B cell (primary cell): ENCODE results near the gene NUDT14. TPM values are rescaled to one million over a fixed set of nuclear protein-coding genes. Genes with fewer than 3 reads are reported as not detected.
A peak's percentile ranks its signal among the peaks of the same experiment; 100 is the strongest.

ENCODE experiments used
- ATAC-seq: fragments of 200-7000 bp; cut with Tn5 transposase; one replicate; pipeline ENCODE4 v1.10.0; 2021; ENCODE audit warnings: low read depth, mild to moderate bottlenecking, moderate number of reproducible peaks, moderate library complexity
- CTCF ChIA-PET: fragments of 350-600 bp; sonication (Branson Sonifier 250); formaldehyde crosslinking; loops from one replicate; lab custom pipeline; 2021; ENCODE audit warnings: antibody characterized with exemption, inconsistent platforms; lab: Charles Lee
- POLR2A ChIA-PET: fragments of 350-600 bp; sonication (Branson Sonifier 250); formaldehyde crosslinking; loops from one replicate; lab custom pipeline; 2021; ENCODE audit warnings: antibody characterized with exemption; lab: Charles Lee
- DNase-seq: peaks from one replicate; pipeline ENCODE4 v3.0.0; 2013
- H2AFZ ChIP-seq: 2 replicates; pipeline ENCODE4 v1.6.1; 2012; ENCODE audit warnings: mild to moderate bottlenecking, low read depth, low read length; ENCODE audit not compliant: insufficient read depth, poor library complexity, severe bottlenecking
- H3K27ac ChIP-seq, 2 donors: 1 replicate in 1 of 2; 2 replicates in 1 of 2; pipeline ENCODE4 v1.5.1; 2012 to 2013; ENCODE audit warnings: low read length in 2 of 2, mild to moderate bottlenecking in 2 of 2, moderate library complexity in 1 of 2
- H3K27me3 ChIP-seq, 4 experiments: fragments of 200-600 bp in 1 of 4; sonication (generic) in 1 of 4; replicated peaks in 1 of 4; 1 replicate in 2 of 4; 2 replicates in 2 of 4; pipeline versions ENCODE4 v1.6.1 to v1.7.0; 2013 to 2016; ENCODE audit warnings: low read length in 3 of 4, mild to moderate bottlenecking in 2 of 4, mixed read lengths in 1 of 4, moderate library complexity in 1 of 4; ENCODE audit not compliant: insufficient read depth in 4 of 4, control insufficient read depth in 3 of 4; ENCODE audit errors: control extremely low read depth in 1 of 4
- H3K36me3 ChIP-seq, 2 experiments: replicated peaks in 1 of 2; 1 replicate in 1 of 2; 2 replicates in 1 of 2; pipeline versions ENCODE4 v1.6.1 to v1.7.1; 2013; ENCODE audit warnings: low read length in 1 of 2; ENCODE audit not compliant: insufficient read depth in 2 of 2, control insufficient read depth in 1 of 2; ENCODE audit errors: control extremely low read depth in 1 of 2, extremely low read depth in 1 of 2
- H3K4me1 ChIP-seq, 2 donors: fragments of 200-600 bp in 1 of 2; sonication (generic) in 1 of 2; 1 replicate in 1 of 2; 2 replicates in 1 of 2; pipeline versions ENCODE4 v1.5.1 to v1.6.1; 2013 to 2017; ENCODE audit warnings: low read length in 2 of 2; ENCODE audit not compliant: control insufficient read depth in 2 of 2, insufficient read depth in 2 of 2
- H3K4me2 ChIP-seq: replicated peaks from 2 replicates; pipeline ENCODE3; 2012; ENCODE audit warnings: mild to moderate bottlenecking, low read depth, low read length; ENCODE audit not compliant: poor library complexity, severe bottlenecking
- H3K4me3 ChIP-seq, 5 experiments: fragments of 200-600 bp in 1 of 5; sonication (generic) in 1 of 5; 1 replicate in 3 of 5; 2 replicates in 2 of 5; pipeline versions ENCODE4 v1.5.1 to v1.7.0; 2011 to 2016; ENCODE audit warnings: low read length in 4 of 5, mild to moderate bottlenecking in 4 of 5, low read depth in 2 of 5, control low read depth in 1 of 5, moderate library complexity in 1 of 5; ENCODE audit not compliant: insufficient read depth in 1 of 5; ENCODE audit errors: control extremely low read depth in 1 of 5, extremely low read depth in 1 of 5
- H3K79me2 ChIP-seq: fragments of 200-600 bp; sonication (generic); one replicate; pipeline ENCODE4 v1.6.0; 2016; ENCODE audit warnings: low read length; ENCODE audit not compliant: control insufficient read depth, insufficient read depth
- H3K9ac ChIP-seq: fragments of 200-600 bp; sonication (generic); 2 replicates; pipeline ENCODE4 v1.6.1; 2017; ENCODE audit warnings: mild to moderate bottlenecking, low read length, moderate library complexity
- H3K9me3 ChIP-seq, 3 donors: one replicate each; pipeline versions ENCODE4 v1.6.1 to v1.7.1; 2013; ENCODE audit warnings: low read length in 2 of 3; ENCODE audit not compliant: control insufficient read depth in 2 of 3, insufficient read depth in 1 of 3; ENCODE audit errors: control extremely low read depth in 1 of 3
- H4K20me1 ChIP-seq: 2 replicates; pipeline ENCODE4 v1.6.0; 2012; ENCODE audit warnings: mild to moderate bottlenecking, low read length; ENCODE audit not compliant: insufficient read depth, control insufficient read depth, poor library complexity, severe bottlenecking
- H3K27ac Mint-ChIP-seq: one replicate; pipeline ENCODE4 v1.8.0; 2021; ENCODE audit warnings: mixed read lengths
- H3K27me3 Mint-ChIP-seq: one replicate; pipeline ENCODE4 v1.8.0; 2021; ENCODE audit warnings: mixed read lengths
- H3K4me1 Mint-ChIP-seq: one replicate; pipeline ENCODE4 v1.8.0; 2021; ENCODE audit warnings: mixed read lengths
- H3K4me3 Mint-ChIP-seq: one replicate; pipeline ENCODE4 v1.8.0; 2021; ENCODE audit warnings: mixed read lengths
- H3K9me3 Mint-ChIP-seq: one replicate; pipeline ENCODE4 v1.8.0; 2022; ENCODE audit warnings: mixed read lengths; ENCODE audit not compliant: insufficient read depth
- CTCF ChIP-seq: fragments of 200-600 bp; IDR thresholded peaks from one replicate; pipeline ENCODE4 v1.8.0; 2022; ENCODE audit warnings: antibody characterized with exemption, mild to moderate bottlenecking
- EZH2 ChIP-seq: IDR thresholded peaks from 2 replicates; pipeline ENCODE4 v1.6.1; 2012; ENCODE audit warnings: borderline replicate concordance, low read depth, mild to moderate bottlenecking, moderate library complexity, low read length; ENCODE audit not compliant: insufficient read depth, poor library complexity, severe bottlenecking
- WGBS: methylation state at CpG from one replicate; pipeline ENCODE4 v1.1.5; 2013; ENCODE audit warnings: missing lambda C conversion rate; ENCODE audit not compliant: insufficient coverage; 5-methylcytosine and 5-hydroxymethylcytosine counted together
- intact Hi-C: fragments of 100-400 bp; cut with micrococcal nuclease; formaldehyde crosslinking; loops from one replicate; pipeline ENCODE4 v1.10.0; 2022
- polyA plus RNA-seq: library from polyadenylated mRNA; depleted of rRNA; stranded (reverse); fragments of >200 nt; gene quantifications from 2 replicates; pipeline ENCODE4 v1.2.3, GENCODE V29; 2012
- total RNA-seq, 2 donors: library from RNA; stranded (reverse); fragments of 120-200 nt in 1 of 2; gene quantifications; 1 replicate in 1 of 2; 2 replicates in 1 of 2; pipeline versions ENCODE4 v1.2.3 to v1.2.4, GENCODE V29; 2013 to 2022

Gene NUDT14
- total and polyA plus RNA-seq, 2 donors (not counting 1 experiment from before 2014, with no cell fraction given): 17.4 to 31.6 TPM

DNA sequence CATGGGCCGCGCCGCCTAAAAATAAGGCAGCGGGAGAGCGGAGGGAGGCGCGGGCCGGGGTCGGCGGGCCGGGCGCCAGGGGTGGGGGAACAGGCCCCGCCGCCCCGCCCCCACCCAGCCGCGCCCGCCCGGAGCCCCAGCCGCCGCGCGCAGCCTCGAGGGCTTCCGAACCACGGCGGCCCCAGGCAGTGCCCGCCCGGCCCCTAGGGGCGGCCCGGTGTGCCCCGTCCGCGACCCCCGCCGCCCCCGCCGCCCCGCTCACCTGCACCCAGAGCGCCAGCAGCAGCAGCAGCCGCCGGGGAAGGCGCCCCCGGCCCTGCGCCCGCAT, 13.1 kb downstream of the NUDT14 start:
- Mint-ChIP-seq H3K9me3 (no peaks in the 10 kb centered on the region), H3K4me1 (peaks cover 24% of the 10 kb centered on the region), H3K27me3 (peaks cover 20% of the 10 kb centered on the region), H3K27ac (no peak overlapping the region), H3K4me3 (peak overlapping the region; percentile 69)
- H3K27me3 ChIP-seq: peaks cover 0 to 47% (median 20%) of the 10 kb centered on the region in 4 experiments
- H4K20me1 ChIP-seq: no peaks in the 10 kb centered on the region
- ChIA-PET CTCF (interaction anchor here (1.4 kb wide), 1 partner anchor 128 kb away, joined by 3 read pairs; no protein-coding TSS in a partner anchor), POLR2A (no interaction called here)
- H3K4me1 ChIP-seq: peaks cover 15 to 23% of the 10 kb centered on the region in 2 donors
- peak overlapping the region; percentile 89 for H3K4me2 ChIP-seq
- ATAC-seq (no peak), DNase-seq (no peak)
- H3K79me2 ChIP-seq: no peaks in the 10 kb centered on the region
- no peaks in the 10 kb centered on the region for H3K9me3 ChIP-seq
- WGBS: under 1% methylated on average over 46 of the region's 46 CpGs
- peak overlapping the region; percentile 45 for H3K9ac ChIP-seq
- H3K4me3 ChIP-seq: peak overlapping the region in 3 of 5 experiments; percentile 29 to 40 (median 36)
- TF ChIP-seq CTCF: no peak
- no peak for TF ChIP-seq EZH2
- H3K36me3 ChIP-seq: no peaks in the 10 kb centered on the region
- H3K27ac ChIP-seq: no peak overlapping the region
- intact Hi-C loops: no loop called here
- peak overlapping the region; percentile 42 for H2AFZ ChIP-seq

DNA sequence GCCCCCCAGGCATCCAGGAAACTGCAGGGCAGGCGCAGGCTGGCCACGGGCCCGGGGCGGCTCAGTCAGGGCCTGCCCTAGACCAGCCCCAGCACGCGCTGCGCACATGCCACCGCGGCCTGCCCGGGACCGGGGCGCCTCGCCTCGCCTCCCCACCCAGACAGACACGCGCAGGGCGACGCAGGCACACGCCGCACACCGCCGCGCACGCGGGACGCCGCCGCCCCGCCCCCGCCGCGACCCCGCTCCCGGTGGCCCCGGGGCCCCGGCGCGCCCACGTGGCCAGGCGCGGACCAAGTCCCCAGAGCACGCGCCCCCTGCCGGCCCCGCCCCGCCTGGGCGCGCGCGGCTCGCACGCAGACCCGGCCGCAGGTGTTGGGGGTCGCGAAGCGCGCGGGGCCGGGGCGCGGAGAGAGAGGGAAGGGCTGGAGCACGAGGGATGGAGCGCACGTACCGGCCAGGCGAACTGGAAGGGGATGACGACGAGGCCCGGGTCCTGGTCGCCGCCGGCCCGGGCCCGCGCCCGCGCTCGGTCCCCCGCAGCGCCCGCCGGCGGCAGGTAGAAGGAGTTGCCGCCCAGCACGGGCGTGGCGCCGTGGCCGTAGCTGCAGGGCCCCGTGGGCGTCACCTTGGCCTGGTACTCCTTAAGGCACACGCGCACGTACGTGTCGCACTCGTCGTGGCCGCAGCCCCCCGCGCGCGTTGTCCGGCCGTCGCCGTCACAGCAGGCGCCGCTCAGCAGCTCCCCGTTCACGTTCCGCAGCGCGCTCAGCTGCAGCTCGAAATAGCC, 13.6 kb downstream of the NUDT14 start:
- 5% methylated on average over 116 of the region's 116 CpGs for WGBS
- no peaks in the 10 kb centered on the region for H3K9me3 ChIP-seq
- H3K4me3 ChIP-seq: peak overlapping the region in 3 of 5 experiments; percentile 29 to 40 (median 36)
- Mint-ChIP-seq H3K27me3 (peaks cover 20% of the 10 kb centered on the region), H3K9me3 (no peaks in the 10 kb centered on the region), H3K4me3 (peak overlapping the region; percentile 70), H3K4me1 (peaks cover 24% of the 10 kb centered on the region), H3K27ac (no peak overlapping the region)
- intact Hi-C loops: no loop called here
- DNase-seq (peak; percentile 67), ATAC-seq (peak; percentile 15)
- peaks cover 15 to 23% of the 10 kb centered on the region in 2 donors for H3K4me1 ChIP-seq
- H3K27ac ChIP-seq: no peak overlapping the region
- no peaks in the 10 kb centered on the region for H3K79me2 ChIP-seq
- H3K4me2 ChIP-seq: peak overlapping the region; percentile 89
- peak; percentile 42 for TF ChIP-seq CTCF
- TF ChIP-seq EZH2: peak; percentile 56
- H3K9ac ChIP-seq: peak overlapping the region; percentile 45
- no peaks in the 10 kb centered on the region for H4K20me1 ChIP-seq
- POLR2A ChIA-PET: no interaction called here
- no peaks in the 10 kb centered on the region for H3K36me3 ChIP-seq
- peak overlapping the region; percentile 42 for H2AFZ ChIP-seq
- CTCF ChIA-PET: interaction anchor here (1.4 kb wide), 1 partner anchor 129 kb away, joined by 3 read pairs; no protein-coding TSS in a partner anchor
- peaks cover 0 to 47% (median 20%) of the 10 kb centered on the region in 4 experiments for H3K27me3 ChIP-seq
